ENCODE data around the gene GPX4.

The GPX4 gene

GRCh38 chr19:1135454-1135853 is 31.7 kb downstream of the GPX4 start:
- no peak for DNase-seq

- DNase-seq, result no peak
Observed at GRCh38 chr19:1136201-1136600, 32.4 kb downstream of the GPX4 start.

- DNase-seq, result no peak
Observed at GRCh38 chr19:1136621-1137317, 33.0 kb downstream of the GPX4 start.

- no peak for DNase-seq
Observed at GRCh38 chr19:1138121-1138520, 34.3 kb downstream of the GPX4 start.

- DNase-seq, result no peak
Observed at GRCh38 chr19:1139126-1139525, 35.3 kb downstream of the GPX4 start.

- DNase-seq, result no peak
Observed at GRCh38 chr19:1140272-1141027, 36.7 kb downstream of the GPX4 start.

- DNase-seq, result no peak
Observed at GRCh38 chr19:1141944-1142343, 38.1 kb downstream of the GPX4 start.

- DNase-seq, result no peak
Observed at GRCh38 chr19:1143828-1144399, 40.1 kb downstream of the GPX4 start.

- DNase-seq, result no peak
Observed at GRCh38 chr19:1144741-1145140, 40.9 kb downstream of the GPX4 start.

- DNase-seq, result no peak
Observed at GRCh38 chr19:1145635-1146411, 42.0 kb downstream of the GPX4 start.

- DNase-seq, result no peak
Observed at GRCh38 chr19:1146412-1146699, 42.6 kb downstream of the GPX4 start.

- no peak for DNase-seq
Observed at GRCh38 chr19:1146858-1147780, 43.3 kb downstream of the GPX4 start.

- no peak for DNase-seq
Observed at GRCh38 chr19:1147934-1148549, 44.2 kb downstream of the GPX4 start.

- DNase-seq, result no peak
Observed at GRCh38 chr19:1149259-1150045, 45.7 kb downstream of the GPX4 start.

- DNase-seq, result no peak
Observed at GRCh38 chr19:1150333-1151036, 46.7 kb downstream of the GPX4 start.

- no peak for DNase-seq
Observed at GRCh38 chr19:1151037-1151724, 47.4 kb downstream of the GPX4 start.

GRCh38 chr19:1151917-1152587 is 48.3 kb downstream of the GPX4 start:
- no peak for DNase-seq

- DNase-seq, result no peak
Observed at GRCh38 chr19:1153891-1154730, 50.3 kb downstream of the GPX4 start.
